H9 (cell line): Measurements from ENCODE around the gene TESK1. TPM values are rescaled to one million over a fixed set of nuclear protein-coding genes. Genes with fewer than 3 reads are reported as not detected.

Source experiments
- DNase-seq: peaks from one replicate; pipeline ENCODE4 v3.0.0-alpha.2; 2017
- H2AFZ ChIP-seq: one replicate; pipeline ENCODE4 v1.6.1; 2013; ENCODE audit warnings: mild to moderate bottlenecking, low read length, control low read depth, moderate library complexity
- H2AK5ac ChIP-seq: 2 replicates; pipeline ENCODE4 v1.6.1; 2013; ENCODE audit warnings: low read length, control low read depth, mixed read lengths; ENCODE audit not compliant: insufficient read length
- H2BK120ac ChIP-seq: one replicate; pipeline ENCODE4 v1.6.1; 2013; ENCODE audit warnings: low read depth, mild to moderate bottlenecking, low read length, control low read depth, inconsistent platforms; ENCODE audit not compliant: poor library complexity, severe bottlenecking
- H2BK12ac ChIP-seq: 2 replicates; pipeline ENCODE4 v1.6.1; 2013; ENCODE audit warnings: low read length, control low read depth, mixed read lengths, low read depth; ENCODE audit not compliant: insufficient read length
- H2BK15ac ChIP-seq: 2 replicates; pipeline ENCODE4 v1.6.1; 2013; ENCODE audit warnings: low read depth, low read length, control low read depth
- H2BK20ac ChIP-seq: one replicate; pipeline ENCODE4 v1.6.1; 2013; ENCODE audit warnings: low read depth, mild to moderate bottlenecking, low read length, control low read depth, inconsistent platforms; ENCODE audit not compliant: poor library complexity, severe bottlenecking
- H2BK5ac ChIP-seq: 2 replicates; pipeline ENCODE4 v1.6.1; 2013; ENCODE audit warnings: low read length, control low read depth, mixed read lengths; ENCODE audit not compliant: insufficient read length
- H3K14ac ChIP-seq: 2 replicates; pipeline ENCODE4 v1.6.1; 2013; ENCODE audit warnings: low read length, control low read depth; ENCODE audit not compliant: insufficient read depth
- H3K18ac ChIP-seq: 2 replicates; pipeline ENCODE4 v1.6.1; 2013; ENCODE audit warnings: low read depth, mild to moderate bottlenecking, mixed read lengths, low read length, control low read depth; ENCODE audit not compliant: insufficient read length
- H3K23ac ChIP-seq: 2 replicates; pipeline ENCODE4 v1.6.1; 2013; ENCODE audit warnings: low read length, control low read depth, mixed read lengths, low read depth; ENCODE audit not compliant: insufficient read length
- H3K23me2 ChIP-seq: 2 replicates; pipeline ENCODE4 v1.6.1; 2013; ENCODE audit warnings: low read depth, mild to moderate bottlenecking, mixed read lengths, low read length, control low read depth; ENCODE audit not compliant: insufficient read length, poor library complexity, severe bottlenecking
- H3K27ac ChIP-seq: 2 replicates; pipeline ENCODE4 v1.5.1; 2013; ENCODE audit warnings: low read length, control low read depth, mixed read lengths, low read depth; ENCODE audit not compliant: insufficient read length
- H3K27me3 ChIP-seq: 2 replicates; pipeline ENCODE4 v1.6.1; 2013; ENCODE audit warnings: low read length, control low read depth, inconsistent platforms; ENCODE audit not compliant: insufficient read depth
- H3K4ac ChIP-seq: 2 replicates; pipeline ENCODE4 v1.6.1; 2013; ENCODE audit warnings: low read depth, mild to moderate bottlenecking, control low read depth, inconsistent platforms, low read length, moderate library complexity
- H3K4me1 ChIP-seq: 2 replicates; pipeline ENCODE4 v1.6.1; 2013; ENCODE audit warnings: low read length, control low read depth, inconsistent platforms; ENCODE audit not compliant: insufficient read depth
- H3K4me2 ChIP-seq: 2 replicates; pipeline ENCODE4 v1.6.1; 2013; ENCODE audit warnings: low read length, control low read depth, mixed read lengths; ENCODE audit not compliant: insufficient read length, insufficient read depth
- H3K56ac ChIP-seq: 2 replicates; pipeline ENCODE4 v1.6.1; 2013; ENCODE audit warnings: low read depth, mild to moderate bottlenecking, mixed read lengths, low read length, control low read depth; ENCODE audit not compliant: insufficient read length
- H3K79me1 ChIP-seq: 2 replicates; pipeline ENCODE4 v1.6.1; 2013; ENCODE audit warnings: low read depth, mild to moderate bottlenecking, moderate library complexity, low read length, control low read depth, inconsistent platforms; ENCODE audit not compliant: insufficient read depth, poor library complexity, severe bottlenecking
- H3K79me2 ChIP-seq: 2 replicates; pipeline ENCODE4 v1.6.1; 2013; ENCODE audit warnings: low read length, control low read depth, inconsistent platforms; ENCODE audit not compliant: insufficient read depth
- H3K9ac ChIP-seq: 2 replicates; pipeline ENCODE4 v1.6.1; 2013; ENCODE audit warnings: low read length, control low read depth, mixed read lengths; ENCODE audit not compliant: insufficient read length; ENCODE audit errors: extremely low read depth
- H3K9me3 ChIP-seq: one replicate; pipeline ENCODE4 v1.6.1; 2013; ENCODE audit warnings: low read depth, low read length, inconsistent platforms; ENCODE audit not compliant: control insufficient read depth
- H3T11ph ChIP-seq: one replicate; pipeline ENCODE4 v1.6.1; 2013; ENCODE audit warnings: mild to moderate bottlenecking, low read length, control low read depth, inconsistent platforms
- H4K20me1 ChIP-seq: one replicate; pipeline ENCODE4 v1.6.1; 2013; ENCODE audit not compliant: control insufficient read depth, insufficient read length, insufficient read depth
- H4K5ac ChIP-seq: 2 replicates; pipeline ENCODE4 v1.6.1; 2013; ENCODE audit warnings: low read depth, mild to moderate bottlenecking, mixed read lengths, low read length, control low read depth; ENCODE audit not compliant: insufficient read length
- H4K8ac ChIP-seq: replicated peaks from 2 replicates; pipeline ENCODE4 v1.6.1; 2013; ENCODE audit warnings: low read length, control low read depth, mixed read lengths, low read depth; ENCODE audit not compliant: insufficient read length
- H4K91ac ChIP-seq: 2 replicates; pipeline ENCODE4 v1.6.1; 2013; ENCODE audit warnings: low read depth, mild to moderate bottlenecking, moderate library complexity, mixed read lengths, low read length, control low read depth; ENCODE audit not compliant: insufficient read length
- H3K27ac Mint-ChIP-seq, 3 experiments: 2 replicates in 2 of 3; 3 replicates in 1 of 3; pipeline ENCODE4 v1.8.0; 2020 to 2021; ENCODE audit warnings: mixed read lengths in 3 of 3, mild to moderate bottlenecking in 1 of 3, moderate library complexity in 1 of 3
- H3K27me3 Mint-ChIP-seq: 2 replicates; pipeline ENCODE4 v1.8.0; 2021; ENCODE audit warnings: low read depth, mild to moderate bottlenecking, moderate library complexity, mixed read lengths
- H3K36me3 Mint-ChIP-seq, 3 experiments: 2 replicates in 2 of 3; 3 replicates in 1 of 3; pipeline ENCODE4 v1.8.0; 2020 to 2021; ENCODE audit warnings: low read depth in 3 of 3, mixed read lengths in 3 of 3; ENCODE audit not compliant: insufficient read depth in 1 of 3
- H3K4me1 Mint-ChIP-seq, 2 experiments: 2 replicates each; pipeline ENCODE4 v1.8.0; 2020; ENCODE audit warnings: mixed read lengths in 2 of 2
- H3K4me3 Mint-ChIP-seq, 2 experiments: 2 replicates in 1 of 2; 3 replicates in 1 of 2; pipeline ENCODE4 v1.8.0; 2020 to 2021; ENCODE audit warnings: mild to moderate bottlenecking in 2 of 2, mixed read lengths in 2 of 2, moderate library complexity in 1 of 2
- H3K9me3 Mint-ChIP-seq, 2 experiments: 2 replicates in 1 of 2; 3 replicates in 1 of 2; pipeline ENCODE4 v1.8.0; 2020; ENCODE audit warnings: mild to moderate bottlenecking in 2 of 2, mixed read lengths in 2 of 2, moderate library complexity in 1 of 2
- CTCF ChIP-seq: fragments of 200-600 bp; sonication (generic); conservative IDR thresholded peaks from 3 replicates; pipeline ENCODE4 v1.8.0; 2021; ENCODE audit warnings: antibody characterized with exemption, mild to moderate bottlenecking
- WGBS: extraction: QIAGEN DNeasy Blood & Tissue Kit; methylation state at CpG from one replicate; pipeline ENCODE4 v1.1.7; 2013; ENCODE audit warnings: missing lambda C conversion rate, low lambda C conversion rate, mixed read lengths; ENCODE audit not compliant: insufficient read length; ENCODE audit errors: extremely low coverage; 5-methylcytosine and 5-hydroxymethylcytosine counted together
- total RNA-seq: library from RNA; stranded (reverse); gene quantifications from 2 replicates; pipeline ENCODE4 v1.2.1, GENCODE V29; 2021

The TESK1 gene
- total RNA-seq, 1 experiment from 2014 or later: 28.6 TPM

- Mint-ChIP-seq H3K27ac (peak overlapping the region; percentile 92 to 95 (median 94); a peak in 6 of 7 replicates), H3K27me3 (peaks cover 5% of the 10 kb centered on the region), H3K9me3 (0 out of 5 replicates have a peak, but pooled peaks cover 0 to under 1% of the 10 kb centered on the region in 2 experiments), H3K4me3 (peak overlapping the region; percentile 85 to 96), H3K4me1 (peaks cover 27 to 33% of the 10 kb centered on the region in 2 experiments), H3K36me3 (peaks cover 0 to under 1% (median under 1%) of the 10 kb centered on the region in 3 experiments; a peak in 2 of 7 replicates)
- no peak overlapping the region for H2BK5ac ChIP-seq
- H2AFZ ChIP-seq: peak overlapping the region; percentile 14
- H3K79me2 ChIP-seq: no peaks in the 10 kb centered on the region
- no peak overlapping the region for H2BK120ac ChIP-seq
- H2BK12ac ChIP-seq: no peak overlapping the region
- WGBS: no CpG with 5 or more reads among the region's 58 CpGs
- H2AK5ac ChIP-seq: no peak overlapping the region
- H3K4ac ChIP-seq: no peak overlapping the region
- no peaks in the 10 kb centered on the region for H3K23me2 ChIP-seq
- peaks cover 3% of the 10 kb centered on the region; the same call in 1 of the 2 replicates for H3K4me1 ChIP-seq
- H2BK15ac ChIP-seq: no peak overlapping the region
- no peaks in the 10 kb centered on the region for H3K9me3 ChIP-seq
- no peak overlapping the region for H3K18ac ChIP-seq
- peak; percentile 92 for DNase-seq
- no peak overlapping the region for H3K23ac ChIP-seq
- H4K5ac ChIP-seq: no peak overlapping the region
- 0 out of 2 replicates have a peak, but pooled peaks cover 2% of the 10 kb centered on the region for H3K27me3 ChIP-seq
- peak; percentile 89 for TF ChIP-seq CTCF
- no peak overlapping the region for H4K8ac ChIP-seq
- peak overlapping the region; percentile 86 for H3K4me2 ChIP-seq
- peak overlapping the region; percentile 5 for H3K9ac ChIP-seq
- H3K27ac ChIP-seq: no peak overlapping the region
- no peaks in the 10 kb centered on the region for H3K79me1 ChIP-seq
- no peak overlapping the region for H4K91ac ChIP-seq
- no peak overlapping the region for H2BK20ac ChIP-seq
- H3T11ph ChIP-seq: no peak overlapping the region
- no peak overlapping the region for H3K14ac ChIP-seq
- no peaks in the 10 kb centered on the region for H4K20me1 ChIP-seq
- no peak overlapping the region for H3K56ac ChIP-seq
Observed at GRCh38 chr9:35646533-35647265, 41.6 kb downstream of the TESK1 start.
